ENCODE results near the gene PCDH1.
A peak's percentile ranks its signal among the peaks of the same experiment; 100 is the strongest.

Gene PCDH1

DNA sequence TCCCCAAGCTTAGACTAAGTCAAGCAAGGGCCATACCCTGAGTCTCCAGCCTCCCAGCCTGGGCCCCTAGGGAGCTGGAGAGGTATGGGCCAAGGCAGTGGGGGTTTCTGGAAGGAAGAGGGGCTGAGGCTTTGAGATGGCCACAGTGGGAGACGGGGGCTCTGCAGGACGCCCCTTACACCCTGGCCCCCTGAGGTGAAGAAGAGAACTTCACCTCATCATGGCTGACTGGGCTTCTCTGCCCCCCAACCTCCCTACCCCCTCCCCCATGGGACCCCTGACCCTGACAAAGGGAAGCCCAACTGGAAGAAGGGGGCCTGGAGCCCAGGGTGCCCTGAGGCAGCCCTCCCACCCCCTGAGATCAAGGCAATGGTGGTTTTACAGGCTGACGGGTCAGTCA lies 25.8 kb downstream of the PCDH1 start:
- DNase-seq, result no peak

DNA sequence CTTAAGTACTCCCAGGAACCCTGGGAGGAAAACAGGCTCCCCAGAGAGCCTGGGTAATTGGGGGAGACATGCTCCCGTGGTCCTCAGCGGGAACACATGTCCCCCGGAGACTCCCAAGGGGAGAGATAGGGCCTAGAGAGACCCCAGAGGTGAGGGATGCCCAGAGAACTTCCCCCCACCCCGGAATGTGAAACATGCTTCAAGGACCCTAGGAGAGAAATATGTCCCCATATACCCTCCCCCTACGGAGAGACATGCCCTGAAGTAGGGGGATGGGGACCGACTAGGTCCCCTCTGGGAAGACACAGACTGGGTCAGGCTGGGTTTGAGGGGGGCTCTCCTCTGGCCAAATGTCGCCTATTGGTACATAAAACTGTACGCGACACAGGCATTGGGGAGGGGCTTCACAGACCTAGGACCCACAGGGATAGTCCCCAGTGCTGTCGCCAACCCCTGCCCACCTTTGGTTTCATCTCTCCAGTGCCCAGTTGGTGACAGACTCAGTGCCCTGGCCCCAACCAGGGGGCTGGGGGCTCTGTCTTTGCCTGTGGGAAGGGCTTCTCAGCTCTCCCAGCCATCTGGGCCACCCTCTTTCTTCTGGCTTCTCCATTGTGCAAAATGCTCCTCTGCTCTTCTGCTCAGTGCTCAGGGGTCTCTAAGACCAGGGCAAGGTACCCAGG lies 26.9 kb downstream of the PCDH1 start:
- no peak for DNase-seq

DNA sequence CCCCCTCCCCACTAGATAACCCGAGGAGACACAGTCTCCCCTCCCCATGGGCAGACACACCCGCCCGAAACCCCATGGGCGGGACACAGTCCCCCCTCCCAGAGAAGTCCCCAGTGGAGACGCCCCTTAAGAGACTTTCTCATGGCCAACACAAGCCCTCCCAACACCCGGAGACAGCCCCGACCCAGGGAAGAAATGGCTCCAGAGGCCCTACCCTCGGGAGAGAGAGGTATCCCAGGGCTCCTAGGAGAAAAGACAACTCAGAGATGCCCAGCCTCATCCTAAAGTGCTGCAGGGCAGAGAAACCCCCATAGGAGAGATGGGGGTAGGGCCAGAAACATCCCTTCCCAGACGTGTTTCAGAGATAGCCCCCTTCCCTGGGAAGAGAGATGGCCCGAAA lies 27.4 kb downstream of the PCDH1 start:
- no peak for DNase-seq

DNA sequence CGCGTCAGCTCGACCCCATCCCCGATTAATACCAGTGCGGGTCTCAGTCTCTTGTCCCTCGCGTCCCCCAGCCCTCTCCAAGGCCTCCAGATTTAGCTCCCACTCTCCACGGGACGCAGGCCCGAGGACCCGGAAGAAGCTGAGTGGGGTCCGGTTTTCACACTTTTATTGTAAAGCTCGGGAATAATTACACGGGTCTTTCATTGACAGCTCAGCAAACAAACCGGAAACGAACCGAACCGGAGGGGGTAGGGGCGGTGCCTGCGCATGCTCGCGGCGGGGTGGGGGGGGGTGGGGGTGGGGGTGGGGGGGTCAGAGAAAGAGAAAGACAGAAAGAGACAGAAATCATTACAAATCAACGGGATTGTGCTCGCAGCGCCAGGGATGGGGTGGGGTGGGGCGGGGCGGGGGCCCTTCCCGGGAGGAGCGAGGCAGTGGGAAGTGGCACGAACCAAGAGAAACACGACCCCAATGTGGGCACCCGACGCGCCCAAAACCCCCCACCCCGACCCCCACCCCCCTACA lies 27.9 kb downstream of the PCDH1 start:
- DNase-seq, result peak; percentile 60 to 64

DNA sequence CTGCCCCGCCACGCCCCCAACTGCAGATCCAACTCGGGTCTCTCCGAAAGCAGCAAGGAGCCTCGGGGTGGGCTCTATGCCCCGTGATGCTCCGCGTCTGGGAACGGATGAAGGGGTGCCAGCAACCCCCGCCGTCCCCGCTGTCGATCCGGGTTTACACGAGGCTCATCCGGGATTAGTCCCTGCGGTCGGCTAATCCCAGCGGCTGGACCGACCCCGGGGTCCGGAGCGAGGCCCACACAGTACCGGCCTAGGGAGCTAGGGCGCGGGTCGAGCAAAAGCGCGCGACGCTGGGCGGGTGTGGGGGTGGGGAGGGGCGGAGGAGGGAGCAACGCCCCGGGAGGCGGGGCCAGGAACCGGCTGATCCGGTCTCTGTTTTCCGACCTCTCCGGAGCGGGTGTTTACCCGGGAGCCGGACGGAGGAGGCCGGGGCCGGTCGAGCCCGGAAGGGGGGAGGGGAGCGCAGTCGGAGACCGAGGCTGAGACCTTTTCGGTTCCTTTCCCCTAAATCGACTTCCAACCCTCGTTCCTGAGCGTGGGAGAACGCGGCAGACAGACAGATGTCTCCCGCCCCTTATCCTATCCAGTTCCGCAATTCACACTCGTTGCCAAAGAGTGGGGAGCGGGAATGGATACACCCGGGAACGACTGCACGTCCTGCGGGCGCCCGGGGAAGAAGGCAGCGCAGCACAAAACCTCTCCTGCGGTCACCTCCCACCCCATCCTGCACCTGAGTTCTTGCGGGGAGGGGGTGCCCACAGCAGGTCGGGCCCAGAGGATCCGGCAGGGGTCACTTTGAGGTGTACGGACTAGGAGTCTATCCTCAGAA lies 28.6 kb downstream of the PCDH1 start:
- DNase-seq, result peak; percentile 82 to 86

DNA sequence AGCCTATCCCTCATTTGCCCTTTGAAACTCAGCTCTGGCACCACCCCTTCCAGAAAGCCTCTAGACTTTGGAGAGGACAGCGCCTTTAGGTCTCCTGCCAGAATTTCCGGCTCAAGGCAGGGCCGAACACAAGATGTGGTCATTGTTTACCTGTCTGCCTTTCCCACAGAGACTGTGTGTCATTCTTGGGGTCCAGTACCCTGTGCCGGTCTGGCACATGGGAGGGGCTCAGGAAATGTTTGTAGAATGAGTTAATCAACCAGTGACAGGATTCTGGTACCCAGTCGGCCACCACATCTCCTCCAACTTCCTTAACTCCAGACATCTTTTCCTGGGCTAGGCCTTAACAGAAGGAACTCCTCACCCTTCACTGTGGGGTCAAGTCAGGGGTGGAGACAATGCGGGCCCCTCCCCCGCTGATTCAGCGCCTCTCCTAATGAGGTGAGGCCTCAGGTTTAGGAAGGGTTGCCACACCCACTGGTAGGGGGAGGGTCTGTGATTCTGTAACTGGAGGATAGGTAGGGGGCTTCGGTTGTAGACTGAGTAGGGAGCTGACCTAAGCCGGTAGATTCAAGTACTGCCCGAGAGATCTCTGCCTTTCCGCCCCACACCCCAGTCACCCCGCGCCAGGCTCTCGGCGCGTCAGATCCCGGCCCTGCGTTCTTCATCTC lies 29.3 kb downstream of the PCDH1 start:
- no peak for DNase-seq

DNA sequence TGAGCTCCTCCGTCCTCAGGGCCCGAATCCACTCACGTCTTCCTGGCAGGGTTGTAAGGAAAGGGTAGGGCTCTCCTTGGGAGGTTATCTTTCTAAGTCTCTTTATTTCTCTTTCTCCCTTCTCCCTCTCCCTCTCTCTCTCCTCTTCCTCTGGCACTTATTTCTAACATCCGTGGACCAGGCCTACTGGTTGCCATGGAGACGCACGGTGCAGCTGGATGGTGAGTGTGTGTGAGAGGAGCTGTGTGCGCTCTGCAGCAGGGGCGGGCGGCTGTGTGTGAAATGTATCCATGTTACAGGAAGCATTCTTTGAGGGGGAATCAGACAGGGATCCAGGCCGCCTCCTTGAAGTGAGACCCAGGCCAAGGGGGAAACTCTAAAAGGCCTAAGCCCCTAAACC lies 32.2 kb downstream of the PCDH1 start:
- peak; percentile 75 to 81 for DNase-seq

DNA sequence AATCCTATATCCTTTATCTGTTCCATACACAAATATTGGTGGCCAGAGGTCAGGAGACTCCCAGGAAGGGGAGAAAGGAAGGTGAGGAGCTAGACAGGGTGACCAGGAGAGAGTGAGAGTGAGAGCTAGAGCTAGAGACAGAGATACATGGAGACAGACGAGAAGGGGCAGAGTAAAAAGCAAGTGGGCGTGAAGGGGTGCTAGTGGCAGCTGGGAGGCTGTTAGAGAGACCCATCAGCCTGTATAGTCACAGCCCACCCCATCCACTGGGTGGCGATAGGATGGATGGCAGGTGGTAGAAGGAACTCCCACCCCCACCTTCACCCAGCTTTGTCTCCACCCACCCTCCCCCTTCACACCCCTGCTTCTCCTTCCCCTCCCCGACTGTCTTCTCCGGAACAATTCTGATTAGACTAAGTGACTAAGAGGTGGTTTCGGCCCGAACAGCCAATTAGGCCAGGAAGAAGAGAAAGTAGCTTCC lies 32.8 kb downstream of the PCDH1 start:
- no peak for DNase-seq

DNA sequence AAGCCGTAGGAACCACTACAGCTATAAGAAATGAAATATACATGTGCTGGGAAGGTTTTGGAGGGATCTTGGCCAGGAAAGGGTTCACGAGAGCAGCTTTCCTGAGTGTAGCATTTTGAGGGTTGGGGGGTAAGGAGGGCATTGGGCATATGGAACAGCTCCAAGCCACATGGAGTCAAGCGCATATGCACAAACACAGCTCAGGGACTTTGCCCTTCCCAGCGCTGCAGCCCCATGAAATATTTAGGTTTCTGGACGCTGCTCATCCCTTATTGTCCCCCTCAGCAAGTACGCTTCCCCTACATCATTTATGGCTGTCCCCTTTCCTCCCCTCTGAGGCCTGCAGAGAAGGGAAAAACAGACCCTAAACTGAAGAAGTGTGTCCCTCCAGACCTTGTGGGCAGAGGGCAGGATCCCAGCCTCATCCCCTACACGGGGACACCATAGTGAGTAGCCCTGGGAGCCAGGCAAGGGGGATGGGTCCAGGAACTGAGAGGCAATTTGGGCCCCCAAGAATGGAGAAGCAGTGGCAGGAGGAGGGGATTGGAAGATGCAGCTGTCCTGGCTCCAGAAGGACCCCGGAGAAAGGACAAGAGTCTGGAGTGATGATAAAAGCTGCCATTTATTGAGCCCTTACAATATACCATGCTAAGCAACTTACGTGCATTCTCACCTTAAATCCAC lies 33.7 kb downstream of the PCDH1 start:
- DNase-seq, result no peak

DNA sequence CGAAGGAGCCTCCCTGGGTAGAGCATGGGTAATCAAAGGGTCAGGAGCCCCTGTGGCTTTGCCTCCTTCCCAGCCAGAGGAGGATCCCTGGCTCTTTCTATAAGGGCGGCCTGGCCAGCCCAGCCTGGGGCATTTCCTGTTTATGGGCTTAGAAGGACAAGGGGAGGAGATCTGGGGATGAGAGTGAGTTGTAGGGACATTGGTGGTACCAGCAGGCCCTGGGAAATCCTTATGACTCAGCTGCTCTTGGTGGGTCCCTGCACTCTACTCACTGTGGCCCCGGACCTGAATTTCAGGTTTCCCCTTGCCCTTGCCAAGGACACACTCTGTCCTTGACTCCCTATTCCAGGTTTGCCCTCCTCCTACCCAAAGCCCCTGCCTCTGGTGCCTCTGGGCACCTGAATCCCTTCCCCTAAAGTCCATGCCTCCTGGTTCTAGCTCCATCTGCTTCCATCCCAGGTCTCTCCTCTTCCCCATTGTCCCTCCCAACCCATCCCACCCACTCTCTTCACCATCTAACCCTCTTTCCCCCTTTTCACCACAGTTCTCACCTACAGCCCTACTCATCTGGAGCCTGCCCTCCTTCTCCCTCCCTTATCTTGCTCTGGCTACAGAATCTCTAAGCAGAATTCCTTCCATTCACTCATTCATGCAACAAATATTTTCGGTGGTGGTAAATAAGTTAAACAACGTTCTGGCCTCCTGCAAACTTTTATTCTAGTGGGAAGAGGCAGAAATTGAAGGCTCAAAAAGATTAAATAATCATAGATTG lies 34.9 kb downstream of the PCDH1 start:
- no peak for DNase-seq

DNA sequence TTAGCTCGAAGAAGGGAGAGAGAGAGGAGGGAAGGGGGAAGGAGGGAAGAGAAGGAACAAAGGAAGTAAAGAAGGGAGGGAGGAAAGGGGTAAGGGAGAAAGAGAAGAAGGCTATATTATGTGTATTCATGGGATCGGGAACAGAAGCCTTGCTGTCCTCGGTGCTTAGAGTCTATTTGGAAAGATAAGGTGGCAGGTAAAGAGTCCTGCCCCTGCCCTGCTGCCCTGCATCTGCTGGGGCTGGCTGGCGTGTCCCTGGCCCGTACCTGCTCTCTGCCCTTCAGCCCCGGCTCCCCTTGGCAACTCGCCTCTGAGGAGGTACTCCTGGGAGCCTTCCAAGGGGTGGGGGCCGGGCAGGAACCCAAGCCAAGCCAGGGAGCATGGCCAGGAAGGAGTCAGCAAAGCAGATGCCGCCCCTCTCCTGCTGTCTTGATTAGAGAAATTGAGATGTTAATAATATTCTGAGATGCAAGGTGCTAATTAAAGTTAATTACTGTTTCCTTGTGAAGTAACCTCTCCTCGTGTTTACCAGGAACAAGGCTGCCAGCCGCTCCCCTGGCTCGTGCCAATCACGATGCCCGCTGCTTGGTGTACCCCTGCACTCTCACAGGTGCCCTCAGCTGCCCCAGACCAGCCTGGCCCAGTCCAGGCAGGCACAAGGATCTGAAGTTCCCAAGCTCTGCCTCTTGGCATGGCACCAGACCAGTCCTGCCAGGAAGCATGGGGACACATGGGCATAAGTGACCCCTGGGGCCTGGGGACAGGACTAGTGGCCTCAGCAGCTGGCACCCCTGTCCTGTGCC lies 36.6 kb downstream of the PCDH1 start:
- no peak for DNase-seq

DNA sequence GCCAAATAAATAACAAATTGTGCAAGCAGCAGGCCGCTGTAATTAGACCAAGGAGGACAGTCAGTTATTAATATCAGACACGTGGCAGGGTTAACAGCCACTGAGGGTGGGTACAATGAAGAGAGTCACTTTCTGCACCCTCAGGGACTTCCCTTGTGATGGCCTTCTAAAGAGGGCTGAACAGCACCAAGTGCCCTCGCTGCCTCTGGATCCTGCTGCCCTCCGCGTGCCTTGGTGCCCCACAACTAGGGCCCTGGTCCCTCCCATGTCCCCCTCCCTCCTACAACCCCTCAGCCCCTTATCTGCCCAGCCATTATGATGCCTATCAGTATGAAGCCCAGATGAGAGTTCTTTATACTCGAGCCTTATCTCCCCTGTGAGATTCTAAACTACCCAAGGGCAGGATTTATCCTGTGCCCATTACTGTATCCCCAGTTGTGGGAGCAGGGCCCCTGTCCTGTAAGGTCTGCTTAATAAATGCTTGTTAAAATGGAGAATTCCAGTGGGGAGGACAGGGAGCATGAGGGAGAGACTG lies 37.3 kb downstream of the PCDH1 start:
- no peak for DNase-seq

DNA sequence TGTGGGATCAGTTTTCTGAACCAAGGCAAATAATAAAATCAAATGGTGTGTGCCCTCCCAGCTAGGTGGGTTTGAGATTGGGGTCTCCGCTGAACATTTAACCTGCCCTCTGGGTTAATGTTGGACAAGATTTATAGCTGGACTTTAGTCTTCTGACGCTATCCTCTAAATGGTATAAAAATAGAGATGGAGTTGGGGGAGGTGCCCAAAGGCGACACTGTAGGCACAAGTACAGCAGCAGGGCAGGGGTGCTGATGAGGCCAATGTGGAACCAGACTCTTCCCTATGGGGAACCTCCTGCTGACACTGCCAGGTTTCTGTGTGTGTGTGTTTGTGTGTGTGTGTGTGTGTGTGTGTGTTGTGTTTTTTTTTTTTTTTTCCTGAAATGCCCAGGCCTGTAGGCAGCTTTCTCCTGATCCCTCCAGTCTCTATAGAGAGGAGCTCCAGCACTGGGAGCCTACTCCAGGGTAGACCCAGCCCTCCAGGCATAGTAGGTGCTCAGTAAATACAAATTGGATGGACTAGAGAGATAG lies 37.9 kb downstream of the PCDH1 start:
- no peak for DNase-seq

DNA sequence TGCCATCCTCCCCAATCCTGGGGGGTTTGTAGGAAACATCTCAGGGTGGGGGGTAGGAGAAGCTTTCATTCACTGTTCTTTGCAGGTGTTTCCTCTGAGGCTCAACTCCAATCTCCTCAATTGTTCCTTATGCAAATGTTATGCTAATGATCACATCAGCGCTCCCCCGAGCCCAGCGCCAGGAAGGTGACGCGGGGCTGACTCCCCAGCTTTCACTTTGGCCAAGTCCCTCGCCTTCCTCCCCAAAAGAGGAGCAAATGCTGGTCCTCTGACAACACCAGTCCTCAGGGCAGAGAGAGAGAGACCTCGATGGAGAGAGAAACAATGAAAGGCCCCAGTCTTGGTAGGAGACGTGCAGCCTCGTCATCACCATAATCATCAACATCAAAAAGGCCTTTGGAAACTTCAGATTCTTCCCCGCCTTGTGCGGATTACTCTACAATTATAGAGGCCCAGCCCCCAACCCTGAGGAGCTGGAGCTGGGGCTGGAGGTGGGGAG lies 39.1 kb downstream of the PCDH1 start:
- DNase-seq, result no peak

DNA sequence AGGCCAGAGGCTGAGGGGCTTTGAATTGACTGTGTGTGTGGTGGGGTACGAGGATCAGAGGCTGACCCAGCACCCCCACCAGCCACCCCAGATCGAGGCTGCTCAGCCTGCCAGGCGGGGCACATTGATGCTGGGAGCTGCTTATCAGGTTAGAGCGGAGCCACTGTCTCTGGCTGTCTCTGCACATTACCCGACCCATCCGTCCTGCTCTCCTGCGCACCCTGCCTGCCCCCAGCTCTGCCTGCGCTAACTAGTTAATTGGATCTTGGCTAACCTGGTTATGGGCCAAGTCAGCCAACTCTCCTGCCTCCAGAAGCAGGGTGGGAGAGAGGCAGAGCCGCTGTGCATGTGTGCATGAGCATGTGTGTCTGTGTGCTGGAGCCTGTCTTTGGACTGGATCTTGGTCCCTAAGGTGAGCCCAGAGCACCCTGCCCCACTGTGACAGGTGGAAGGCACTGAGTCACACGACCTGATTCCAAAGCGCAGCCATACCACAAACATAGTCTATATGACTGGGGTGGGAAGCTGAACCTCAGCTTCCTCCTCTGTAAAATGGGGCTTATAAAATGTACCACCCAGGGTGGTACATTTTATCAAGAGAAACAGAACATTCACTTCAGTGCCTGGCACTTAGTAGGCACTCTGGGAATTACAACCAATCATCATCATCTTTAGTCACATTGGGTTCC lies 39.7 kb downstream of the PCDH1 start:
- no peak for DNase-seq

DNA sequence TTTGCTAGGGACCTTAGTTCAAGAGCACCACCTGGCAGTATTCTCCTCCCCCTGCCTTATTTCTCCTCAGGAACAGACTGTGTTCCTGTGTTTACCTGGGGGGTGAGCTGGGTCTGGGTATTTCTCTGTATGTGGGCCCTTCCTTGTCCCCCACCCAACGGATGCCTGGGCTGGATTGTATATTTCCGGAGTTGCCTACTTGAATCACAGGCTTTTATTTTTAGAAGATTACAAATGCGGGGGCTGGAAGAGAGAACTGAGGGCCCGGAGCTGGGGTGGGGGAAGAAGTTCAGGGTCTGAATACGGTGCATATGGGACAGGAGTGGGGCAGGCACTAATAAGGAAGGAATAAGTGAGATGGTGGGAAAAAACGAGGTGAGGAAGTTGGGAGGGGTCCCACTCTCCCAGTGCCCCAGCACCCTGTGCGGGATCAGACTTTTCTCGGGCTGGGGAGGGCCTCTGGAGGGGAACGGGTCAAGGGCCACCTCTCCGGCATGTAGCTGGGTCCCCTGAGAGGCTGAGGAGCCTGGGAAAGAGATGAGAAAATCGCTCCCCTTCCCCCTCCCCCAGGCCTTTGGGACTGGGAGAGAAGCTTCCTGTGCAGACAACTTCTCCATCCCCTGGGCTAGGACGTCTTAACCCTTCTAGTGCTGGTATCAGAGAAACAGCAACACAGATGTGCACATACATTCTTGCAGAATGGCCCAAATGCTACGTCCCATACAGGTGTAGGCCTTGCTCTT lies 42.1 kb downstream of the PCDH1 start:
- no peak for DNase-seq

DNA sequence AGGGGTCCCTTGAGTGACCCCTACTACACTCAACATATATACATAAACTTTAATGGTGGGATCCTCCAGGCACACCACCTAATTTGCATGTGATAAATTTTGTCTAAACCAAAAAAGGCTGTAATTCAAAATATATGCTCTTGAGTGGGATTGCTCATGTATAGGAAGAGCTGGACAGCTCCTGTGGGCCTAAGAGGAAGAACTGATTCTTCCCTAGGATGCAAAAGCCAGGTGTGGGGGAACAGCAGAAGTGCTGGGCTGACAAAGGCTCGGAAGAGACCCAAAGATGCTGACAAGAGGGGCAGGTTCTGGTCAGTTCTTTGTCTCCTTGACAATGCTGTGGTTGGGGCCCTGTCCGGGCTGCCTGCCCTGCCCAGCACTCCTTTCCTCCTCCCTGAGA lies 43.9 kb downstream of the PCDH1 start:
- no peak for DNase-seq

DNA sequence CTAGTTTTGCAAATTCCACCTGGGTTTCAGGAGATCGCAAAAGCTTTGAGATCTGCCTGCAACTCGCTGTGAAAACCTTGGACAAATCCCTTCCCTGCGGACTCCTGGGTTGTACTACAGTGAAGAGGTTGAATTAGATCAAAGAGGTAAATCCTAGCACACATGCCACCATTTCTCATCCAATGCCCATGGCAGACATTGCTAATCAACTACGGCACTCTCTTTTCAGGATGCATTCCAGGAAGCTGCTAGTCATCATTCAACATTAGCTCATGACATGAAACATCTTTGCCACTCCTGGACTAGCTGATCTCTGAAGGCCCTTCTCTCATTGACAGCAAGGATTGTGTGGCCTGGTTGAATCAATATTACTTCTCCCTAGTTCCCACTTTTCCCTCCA lies 46.1 kb downstream of the PCDH1 start:
- no peak for DNase-seq

DNA sequence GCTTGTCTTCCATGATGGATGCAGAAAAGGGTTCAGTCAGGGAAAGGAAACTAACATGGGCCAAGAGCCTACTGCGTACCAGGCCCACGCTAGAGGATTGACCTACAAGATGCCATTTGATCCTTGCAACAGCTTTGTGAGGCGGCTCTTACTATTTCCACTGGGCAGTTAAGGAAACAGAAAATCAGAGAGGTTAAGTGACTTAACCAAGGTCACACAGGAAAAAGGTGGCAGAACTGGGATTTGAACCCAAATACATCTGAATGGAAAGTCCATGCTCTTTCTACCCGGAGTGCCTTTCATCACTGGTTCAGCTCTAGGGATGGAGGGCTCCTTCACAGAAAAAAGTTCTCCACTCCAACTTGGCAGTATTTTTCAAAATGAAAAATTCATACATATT lies 50.0 kb downstream of the PCDH1 start:
- no peak for DNase-seq
